ENCODE measurements around the gene B3GAT1.

- no peak for TF ChIP-seq EZH2 (IDR thresholded peaks at IDR 0.05; ENCODE audit: insufficient read depth, poor library complexity, severe bottlenecking)
- TF ChIP-seq EZH2phosphoT487 (IDR thresholded peaks at IDR 0.05; ENCODE audit: insufficient read depth, low read depth): no peak
These were observed 17.0 kb downstream of the B3GAT1 start for GRCh38 chr11:134395002-134395401.

Measured in GM23248 (cell line).